Prostate gland (tissue), 2 donors: ENCODE measurements around the gene GOLGA7B.

Source experiments
- POLR2A ChIP-seq: fragments of 450-650 bp; IDR thresholded peaks from one replicate; pipeline ENCODE4 v1.6.1; 2016; ENCODE audit warnings: antibody characterized with exemption, mild to moderate bottlenecking
- POLR2AphosphoS5 ChIP-seq: sonication (generic); formaldehyde crosslinking; IDR thresholded peaks from one replicate; pipeline ENCODE4 v1.6.1; 2017; ENCODE audit warnings: antibody characterized with exemption
- TF ChIP-seq, protein P1 (sequence below), 4 experiments: fragments of 200-600 bp in 2 of 4; fragments of 450-650 bp in 2 of 4; sonication (generic) in 2 of 4; IDR thresholded peaks; 1 replicate in 3 of 4; 2 replicates in 1 of 4; pipeline ENCODE4 v1.5.1; 2016 to 2019; ENCODE audit warnings: antibody characterized with exemption in 4 of 4, mild to moderate bottlenecking in 2 of 4, moderate library complexity in 2 of 4

GRCh38 chr10:97896756-97897358 lies 47.2 kb downstream of the GOLGA7B start:
- TF ChIP-seq, protein P1, sequence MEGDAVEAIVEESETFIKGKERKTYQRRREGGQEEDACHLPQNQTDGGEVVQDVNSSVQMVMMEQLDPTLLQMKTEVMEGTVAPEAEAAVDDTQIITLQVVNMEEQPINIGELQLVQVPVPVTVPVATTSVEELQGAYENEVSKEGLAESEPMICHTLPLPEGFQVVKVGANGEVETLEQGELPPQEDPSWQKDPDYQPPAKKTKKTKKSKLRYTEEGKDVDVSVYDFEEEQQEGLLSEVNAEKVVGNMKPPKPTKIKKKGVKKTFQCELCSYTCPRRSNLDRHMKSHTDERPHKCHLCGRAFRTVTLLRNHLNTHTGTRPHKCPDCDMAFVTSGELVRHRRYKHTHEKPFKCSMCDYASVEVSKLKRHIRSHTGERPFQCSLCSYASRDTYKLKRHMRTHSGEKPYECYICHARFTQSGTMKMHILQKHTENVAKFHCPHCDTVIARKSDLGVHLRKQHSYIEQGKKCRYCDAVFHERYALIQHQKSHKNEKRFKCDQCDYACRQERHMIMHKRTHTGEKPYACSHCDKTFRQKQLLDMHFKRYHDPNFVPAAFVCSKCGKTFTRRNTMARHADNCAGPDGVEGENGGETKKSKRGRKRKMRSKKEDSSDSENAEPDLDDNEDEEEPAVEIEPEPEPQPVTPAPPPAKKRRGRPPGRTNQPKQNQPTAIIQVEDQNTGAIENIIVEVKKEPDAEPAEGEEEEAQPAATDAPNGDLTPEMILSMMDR (IDR thresholded peaks at IDR 0.05): no peak
- TF ChIP-seq POLR2AphosphoS5: no peak
- TF ChIP-seq POLR2A: no peak
